HG03108 (cell line): ENCODE measurements around the gene MAPK11.
A peak's percentile ranks its signal among the peaks of the same experiment; 100 is the strongest.

ENCODE experiments used
- ATAC-seq: cut with Tn5 transposase; IDR thresholded peaks from one replicate; pipeline ENCODE4 v1.9.1; 2021; ENCODE audit warnings: moderate library complexity; ENCODE audit not compliant: unreplicated experiment

MAPK11 gene

DNA sequence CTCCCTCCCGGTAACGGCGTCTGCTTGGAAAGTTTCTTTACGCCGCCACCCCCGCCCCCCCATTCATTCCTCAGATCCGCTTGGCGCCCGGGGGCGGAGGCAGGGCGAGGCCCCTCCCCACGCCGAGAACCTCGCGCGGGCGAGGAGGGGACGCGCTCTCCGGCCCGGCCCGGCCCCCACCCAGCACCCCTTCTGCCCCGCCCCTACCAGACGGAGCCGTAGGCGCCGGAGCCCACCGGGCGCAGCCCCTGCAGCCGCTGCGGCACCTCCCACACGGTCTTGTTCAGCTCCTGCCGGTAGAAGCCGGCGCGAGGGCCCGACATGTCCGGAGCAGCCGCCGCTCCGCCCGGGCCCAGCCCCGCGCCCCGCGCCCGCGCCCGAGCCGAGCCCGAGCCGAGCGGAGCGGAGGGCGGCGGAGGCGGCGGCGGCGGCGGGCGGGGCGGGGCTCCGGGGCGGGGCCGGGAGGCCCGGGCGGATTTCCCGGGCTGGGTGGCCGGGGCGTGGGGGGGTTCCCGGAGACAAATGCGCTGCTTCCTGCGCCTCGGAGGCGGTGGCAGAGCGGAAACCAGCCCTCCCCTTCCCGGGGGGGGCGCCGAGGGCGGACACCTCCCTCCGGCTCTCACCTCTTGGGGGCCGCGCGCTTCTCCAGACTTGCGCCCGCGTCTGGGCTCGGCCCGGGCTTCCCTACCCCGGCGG, at the start of gene MAPK11:
Gene MAPK11, minus strand, starts transcription at position 411 of the 696 bp plus-strand sequence. Its CDS starts 88 bp downstream, at position 323.
- no peak for ATAC-seq

DNA sequence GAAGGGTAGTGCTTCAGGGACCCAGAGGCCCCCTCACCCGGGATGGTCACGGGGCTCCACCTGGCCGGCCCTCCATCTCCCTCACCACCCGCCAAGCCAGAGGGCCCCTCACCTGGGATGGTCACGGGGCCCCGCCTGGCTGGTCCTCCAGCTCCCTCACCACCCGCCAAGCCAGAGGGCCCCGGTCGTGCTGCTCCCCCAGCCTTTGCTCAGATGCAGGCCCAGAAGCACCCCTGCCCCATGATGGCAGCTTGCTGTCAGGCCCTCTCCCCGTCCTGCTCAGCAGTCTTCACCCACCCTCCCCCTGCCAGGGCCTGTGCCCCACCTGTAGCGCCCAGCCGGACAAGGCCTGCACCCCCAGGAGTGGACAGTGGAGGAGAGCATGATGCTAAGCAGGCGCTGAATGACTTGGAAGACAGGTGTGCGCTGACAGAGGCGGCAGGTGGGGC, 49.3 kb upstream of the MAPK11 start:
- no peak for ATAC-seq

DNA sequence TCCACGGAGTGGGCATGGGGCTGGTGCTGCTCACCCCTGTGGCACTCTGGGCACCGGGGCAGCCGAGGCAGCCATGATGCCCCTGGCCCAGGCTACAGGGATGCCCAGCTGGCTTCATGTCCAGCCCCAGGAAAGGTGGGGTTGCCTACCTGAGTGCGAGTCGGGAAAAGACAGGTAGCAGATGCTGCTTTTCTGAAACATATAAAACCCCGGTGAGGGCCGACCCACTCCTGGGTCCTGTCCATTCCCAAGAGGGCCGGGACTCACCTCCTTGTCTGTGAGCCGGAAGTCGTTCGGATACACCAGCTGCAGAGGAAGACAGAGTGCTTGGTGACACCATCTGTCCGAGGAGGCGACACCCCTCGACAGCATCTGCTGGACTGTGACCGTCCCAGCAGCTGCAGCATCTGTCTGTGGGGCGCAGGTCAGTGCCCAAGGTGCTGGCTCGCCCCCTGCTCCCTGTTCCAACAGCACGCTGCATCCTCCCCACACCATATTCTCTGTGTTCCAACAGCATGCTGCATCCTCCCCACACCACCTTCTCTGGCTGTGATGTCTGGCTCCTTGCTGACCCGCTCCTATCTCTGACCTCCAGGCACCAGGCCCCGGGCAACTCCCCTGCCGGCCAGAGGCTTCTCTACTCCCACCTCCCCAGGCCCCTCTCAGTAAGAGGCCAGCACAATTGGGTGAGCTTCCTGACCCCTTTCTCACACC, 48.7 kb upstream of the MAPK11 start:
- no peak for ATAC-seq

DNA sequence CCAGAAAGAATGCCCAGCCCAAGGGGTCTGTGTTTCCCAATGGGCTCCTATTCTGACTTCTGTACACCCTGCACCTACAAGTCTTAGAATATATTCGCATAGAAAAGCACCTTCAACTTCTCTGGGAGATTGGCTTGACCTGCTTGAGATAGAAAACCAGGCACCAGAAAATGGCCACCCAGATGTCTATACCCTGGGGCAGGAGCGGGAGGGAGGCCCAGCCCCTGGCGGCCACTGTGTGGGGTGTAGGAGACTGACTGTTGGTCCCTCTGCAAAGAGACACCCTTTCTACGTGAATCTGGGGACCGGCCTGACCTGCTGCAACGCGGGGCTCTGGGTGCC, 48.1 kb upstream of the MAPK11 start:
- ATAC-seq, result no peak

DNA sequence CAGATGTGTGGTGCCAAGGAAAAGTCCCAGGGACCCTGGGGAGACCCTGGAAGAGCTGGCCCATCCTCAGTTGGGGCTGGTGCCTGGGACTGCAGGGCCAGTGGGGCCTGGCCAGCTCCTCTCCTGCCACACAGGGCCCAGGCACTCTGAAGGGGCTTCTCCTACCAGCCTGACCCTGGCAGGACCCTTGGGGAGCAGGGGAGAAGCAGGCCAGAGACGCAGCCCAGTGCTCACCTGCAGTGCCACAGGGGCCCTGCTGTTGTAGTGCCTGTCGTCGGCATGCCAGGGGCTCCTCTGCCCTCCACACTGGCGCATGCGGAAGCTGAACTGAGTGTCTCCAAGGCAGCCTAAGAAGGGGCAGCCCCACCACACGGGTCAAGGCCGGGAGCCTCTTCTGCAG, 47.5 kb upstream of the MAPK11 start:
- no peak for ATAC-seq

DNA sequence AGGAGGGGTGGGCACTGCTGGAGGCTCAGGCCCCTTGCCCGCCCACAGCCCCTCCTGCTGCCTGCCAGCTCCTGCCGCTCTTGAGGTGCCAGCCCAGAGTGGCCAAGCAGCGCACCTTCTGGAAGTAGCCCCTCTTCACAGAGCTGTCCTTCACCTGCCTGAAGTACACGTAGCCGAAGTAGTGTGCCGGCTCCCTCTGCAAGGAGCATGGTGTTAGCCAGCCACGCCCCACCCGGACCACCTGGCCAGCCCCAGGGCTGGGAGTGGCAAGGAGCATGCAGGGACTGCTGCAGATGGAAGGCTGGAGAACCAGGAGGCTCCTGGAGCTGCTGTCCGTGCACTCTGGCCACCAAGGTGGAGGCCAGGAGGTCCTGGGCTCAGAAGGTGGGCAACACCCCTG, 47.0 kb upstream of the MAPK11 start:
- ATAC-seq, result no peak

DNA sequence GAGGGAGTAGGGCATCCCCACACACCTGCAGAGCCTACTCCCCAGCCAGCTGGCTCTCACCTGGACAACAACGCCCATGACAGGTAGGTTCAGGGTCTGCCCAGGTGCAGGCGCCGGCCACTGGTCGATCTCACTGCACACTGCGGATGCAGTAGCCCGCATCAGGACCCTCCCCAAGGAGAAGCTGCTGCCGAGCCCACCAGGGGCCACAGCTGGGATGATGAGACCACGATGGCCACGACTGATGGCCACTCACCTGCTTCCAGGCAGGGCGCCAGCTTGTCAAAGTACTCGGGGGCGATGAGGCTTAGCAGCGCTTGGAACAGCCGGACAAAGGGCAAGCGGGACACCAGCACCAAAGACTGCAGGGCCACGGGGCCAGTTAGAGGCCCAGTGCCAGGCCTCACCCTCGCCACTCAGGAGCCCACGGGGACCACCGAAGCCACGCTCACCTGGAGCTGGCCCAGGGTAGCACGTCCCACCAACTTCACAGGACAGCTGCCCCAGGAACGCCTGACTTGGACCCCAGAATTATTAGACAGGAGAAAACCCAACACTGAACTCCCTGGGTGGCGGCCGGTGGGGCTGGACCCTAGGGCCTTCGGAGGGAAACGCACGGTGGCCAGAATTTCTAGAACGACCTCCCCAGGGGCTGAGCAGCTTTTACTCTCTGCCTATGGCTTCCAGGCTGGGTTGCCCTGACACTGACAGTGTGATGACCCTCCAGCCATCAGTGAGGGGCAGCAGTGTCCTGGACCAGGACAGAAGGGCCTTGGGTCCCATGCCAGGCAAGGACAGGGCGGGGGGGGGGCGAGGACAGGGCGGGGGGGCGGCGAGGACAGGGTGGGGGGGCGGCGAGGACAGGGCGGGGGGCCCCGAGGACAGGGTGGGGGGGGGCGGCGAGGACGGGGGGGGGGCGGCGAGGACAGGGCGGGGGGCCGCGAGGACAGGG, 46.2 kb upstream of the MAPK11 start:
- ATAC-seq, result no peak

DNA sequence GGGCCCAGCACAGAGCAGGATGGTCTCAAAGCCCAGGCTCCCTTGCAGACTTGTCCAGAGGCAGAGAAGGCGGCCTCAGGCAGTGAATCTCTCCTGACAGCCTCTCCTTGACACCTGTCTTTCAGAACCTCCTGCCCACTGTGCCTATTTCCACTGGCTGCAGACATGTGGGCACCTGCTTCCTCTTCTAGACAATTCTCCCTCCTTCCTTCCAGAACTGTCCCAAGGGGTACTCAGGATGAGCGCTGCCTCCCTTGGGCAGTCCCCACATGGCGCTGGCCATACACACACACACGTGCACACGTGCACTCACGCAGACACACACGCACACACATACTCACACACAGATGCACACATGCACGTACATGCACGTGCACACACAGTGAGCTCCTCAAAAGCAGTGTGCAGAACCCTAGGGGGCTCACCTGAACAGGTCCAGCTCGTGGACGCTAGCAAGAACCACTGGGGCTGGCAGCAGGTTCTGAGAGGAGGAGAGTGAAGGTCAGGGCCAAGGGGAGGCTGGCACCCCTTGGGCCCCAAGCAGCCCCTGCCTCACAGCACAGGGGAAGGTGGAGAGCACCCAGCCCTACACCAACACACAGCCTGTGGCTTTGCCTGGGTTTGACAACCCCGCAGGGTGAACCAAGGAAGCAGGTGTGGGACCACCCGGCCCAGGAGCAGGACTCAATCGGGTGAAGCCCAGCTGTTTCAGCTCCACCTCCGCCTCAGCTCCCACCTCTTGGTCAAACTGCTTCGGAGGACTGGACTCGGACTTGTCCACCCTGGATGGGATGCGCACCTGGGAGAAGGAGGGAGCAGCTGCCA, 45.3 kb upstream of the MAPK11 start:
- no peak for ATAC-seq

DNA sequence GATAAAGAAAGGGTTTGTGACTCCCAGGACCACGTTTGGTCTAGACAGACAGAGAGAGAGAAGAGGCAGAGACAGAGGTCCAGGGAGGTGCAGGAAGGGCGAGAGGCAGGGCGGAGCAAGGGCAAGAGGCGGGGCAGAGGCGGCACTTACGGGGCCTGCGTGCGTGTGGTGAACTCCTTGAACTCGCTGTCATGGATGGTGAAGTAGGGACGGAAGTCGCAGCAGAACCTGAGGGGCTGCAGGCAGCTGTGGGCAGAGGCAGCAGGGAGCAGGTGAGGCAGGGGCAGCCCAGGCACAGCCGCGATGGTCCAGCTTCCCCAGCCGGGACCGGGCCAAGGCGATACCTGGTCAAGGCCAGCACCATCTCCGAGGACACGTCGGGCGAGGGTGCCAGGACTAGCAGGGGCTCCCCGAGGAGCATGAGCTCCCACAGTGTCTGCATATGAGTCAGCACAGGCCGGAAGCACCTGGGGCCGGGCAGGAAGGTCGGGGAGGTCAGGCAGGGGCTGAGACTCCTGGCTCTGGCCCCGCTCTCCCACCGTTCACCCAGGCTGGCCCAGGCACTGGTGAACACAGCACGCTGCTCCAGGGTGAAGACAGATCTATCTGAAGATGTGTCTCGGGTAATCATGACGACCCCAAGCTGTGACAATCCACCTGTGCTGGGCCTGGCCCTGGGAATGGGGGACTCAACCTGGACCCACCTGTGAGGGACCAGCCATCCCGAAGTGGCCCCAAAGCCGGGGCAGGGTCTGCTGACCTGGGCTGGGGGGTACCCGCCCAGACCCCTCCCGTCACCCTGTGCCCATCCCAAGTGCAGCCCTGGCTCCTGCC, 44.5 kb upstream of the MAPK11 start:
- peak; percentile 84 for ATAC-seq

DNA sequence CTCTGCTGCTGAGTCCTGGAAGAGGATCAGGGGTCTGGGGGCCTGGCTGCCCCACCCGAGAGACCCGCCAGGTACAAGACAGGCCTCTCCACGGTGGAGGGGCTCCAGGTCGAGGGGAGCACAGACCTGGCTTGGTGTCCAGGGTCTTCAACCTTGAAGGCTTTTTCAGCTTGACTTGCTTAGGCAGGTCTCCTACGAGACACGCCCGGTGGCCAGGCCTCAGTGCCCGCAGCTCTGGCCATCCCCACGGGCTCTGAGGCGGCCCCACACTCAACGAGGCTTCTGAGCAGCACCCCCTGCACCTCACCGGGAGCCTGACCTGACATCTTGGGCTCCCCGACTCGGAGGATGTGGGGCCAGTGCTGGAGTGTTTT, 43.9 kb upstream of the MAPK11 start:
- no peak for ATAC-seq

DNA sequence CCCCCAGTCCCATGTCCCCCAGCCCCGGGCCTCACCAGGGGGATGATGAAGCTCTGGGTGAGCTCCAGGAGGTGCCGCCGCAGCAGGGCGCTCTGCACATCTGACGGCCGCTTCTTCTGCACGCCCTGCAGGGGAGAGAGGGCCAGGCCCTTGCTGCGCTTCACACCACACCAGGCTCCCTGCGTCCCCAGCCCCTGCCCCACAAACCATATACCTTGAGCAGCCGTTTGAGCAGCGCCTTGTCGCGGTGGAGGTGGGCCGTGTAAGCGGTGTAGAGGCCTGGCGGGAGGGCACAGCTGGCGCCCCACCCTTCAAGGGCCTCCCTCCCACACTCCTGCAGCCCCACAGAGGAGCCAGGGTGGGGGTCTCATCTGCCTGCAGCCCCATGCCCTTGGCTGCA, 43.4 kb upstream of the MAPK11 start:
- no peak for ATAC-seq

DNA sequence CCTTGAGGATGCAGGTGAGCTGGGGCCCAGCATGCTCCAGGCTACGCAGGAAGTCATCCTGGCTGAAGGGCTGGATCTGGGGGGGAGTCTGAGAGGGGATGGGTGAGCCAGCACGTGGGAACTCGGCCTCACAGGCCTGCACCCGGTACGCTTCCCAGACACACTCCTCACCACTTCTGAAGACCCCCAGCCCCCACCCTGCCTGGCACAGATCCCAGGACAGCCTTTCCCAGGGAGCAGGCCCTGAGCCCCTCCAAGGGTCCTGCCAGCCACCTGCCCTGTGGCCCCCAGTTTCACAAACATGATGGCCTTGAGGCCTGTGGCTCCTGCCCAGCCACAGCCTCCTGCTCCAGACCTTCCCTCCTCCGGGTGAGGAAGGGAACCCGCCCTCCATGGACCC, 42.8 kb upstream of the MAPK11 start:
- ATAC-seq, result no peak

DNA sequence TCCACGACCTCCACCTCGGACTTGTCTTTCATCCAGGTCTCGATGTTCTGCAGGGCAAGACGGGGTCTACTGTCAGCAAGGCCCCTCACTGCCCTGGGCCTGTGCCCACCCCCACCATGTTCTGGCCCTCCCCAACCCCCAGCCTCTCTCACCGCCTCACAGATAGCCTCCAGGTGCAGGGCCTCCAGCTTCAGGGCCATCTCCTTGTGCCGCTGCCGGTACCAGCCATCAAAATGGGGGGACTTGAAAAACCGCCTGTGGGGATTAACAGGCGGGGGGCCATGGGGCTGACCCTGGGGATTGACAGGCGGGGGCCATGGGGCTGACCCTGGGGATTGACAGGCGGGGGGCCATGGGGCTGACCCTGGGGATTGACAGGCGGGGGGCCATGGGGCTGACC, 42.2 kb upstream of the MAPK11 start:
- ATAC-seq, result no peak

DNA sequence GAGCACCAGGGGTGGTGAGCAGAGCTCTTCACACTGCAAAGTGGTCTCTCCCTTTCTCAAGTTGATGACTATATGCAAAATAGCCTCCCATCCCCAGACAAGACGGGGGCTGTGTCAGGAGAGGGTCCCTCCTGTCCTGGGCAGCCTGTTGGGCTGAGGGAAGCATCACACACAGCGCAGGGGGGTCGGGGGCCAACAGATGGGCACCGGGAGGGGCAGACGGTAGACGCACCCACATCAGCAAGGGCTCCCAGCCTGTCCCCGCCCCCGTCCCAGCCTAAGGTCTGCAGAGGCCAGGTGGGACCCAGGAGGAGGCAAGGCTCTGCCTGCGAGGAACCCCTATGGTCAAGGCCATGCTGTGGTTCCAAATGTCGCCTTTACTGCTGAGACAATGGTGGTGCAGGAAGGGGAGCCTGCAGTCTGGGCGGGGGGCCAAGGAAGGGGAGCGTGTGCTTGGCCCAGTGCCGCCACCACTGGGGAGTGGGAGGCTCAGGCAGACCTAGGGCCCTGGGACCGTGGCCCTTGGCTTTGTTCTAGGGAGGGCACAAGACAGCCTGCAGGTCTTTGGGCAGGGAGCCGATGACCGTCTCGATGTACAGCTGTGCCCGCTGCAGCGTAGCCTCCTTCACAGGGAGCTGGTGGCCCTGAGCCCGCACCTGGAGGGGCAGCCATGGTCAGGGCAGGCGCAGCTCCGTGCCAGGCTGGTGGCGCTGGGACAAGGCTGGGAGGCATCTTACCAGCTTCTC, 41.6 kb upstream of the MAPK11 start:
- no peak for ATAC-seq

DNA sequence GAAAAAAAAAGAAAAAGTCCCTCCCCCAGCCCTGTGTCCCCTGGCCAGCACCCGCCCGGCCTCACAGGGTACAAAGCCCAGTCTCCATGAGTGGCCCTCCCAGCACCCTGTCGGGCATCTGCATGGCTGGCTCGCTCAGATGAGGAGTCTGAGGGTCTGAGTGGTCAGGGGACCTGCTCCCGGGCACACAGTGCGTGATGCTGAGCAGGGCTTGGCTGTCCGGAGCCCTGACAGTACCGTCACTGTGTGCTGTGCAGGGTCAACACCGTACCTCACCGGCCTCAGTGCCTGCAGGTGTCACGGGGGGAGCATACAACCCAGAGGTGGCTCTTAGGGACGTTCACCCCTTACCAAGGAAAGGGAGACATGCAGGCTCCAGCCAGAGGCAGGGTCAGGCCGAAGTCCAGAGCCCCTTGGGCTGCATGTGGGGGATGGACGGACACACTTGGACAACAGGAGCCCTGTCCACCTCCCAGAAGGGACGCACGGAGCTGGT, 40.8 kb upstream of the MAPK11 start:
- no peak for ATAC-seq

DNA sequence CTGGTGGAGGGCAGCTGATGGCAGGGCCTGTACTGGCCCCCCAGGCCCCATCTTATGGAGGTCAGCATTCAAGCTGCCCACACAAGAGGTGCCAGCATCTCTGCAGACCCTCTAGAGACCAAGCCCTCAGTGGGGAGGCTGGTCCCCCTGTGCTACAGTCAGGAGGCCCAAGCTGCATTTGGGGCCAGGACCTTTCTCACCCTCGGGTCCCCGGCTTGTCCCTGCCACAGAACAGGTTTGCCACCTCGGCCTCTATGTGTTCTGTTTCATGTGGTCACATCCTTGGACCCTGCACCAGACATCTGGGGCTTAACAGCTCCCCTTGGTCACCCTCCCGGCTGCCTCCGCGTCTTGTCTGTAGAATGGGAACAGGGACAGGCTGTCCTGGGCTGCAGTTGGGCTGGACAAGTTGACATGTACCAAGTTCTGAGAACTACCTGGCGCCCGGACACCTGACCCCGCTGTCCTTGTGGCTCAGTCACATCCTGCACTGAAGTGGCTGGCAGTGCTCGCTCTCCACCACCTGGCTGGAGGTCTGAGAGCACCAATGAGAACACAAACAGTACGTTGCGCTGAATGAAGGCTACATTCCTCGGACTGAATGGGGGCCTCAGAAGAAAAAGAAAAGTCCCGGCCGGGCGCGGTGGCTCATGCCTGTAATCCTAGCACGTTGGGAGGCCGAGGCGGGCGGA, 40.0 kb upstream of the MAPK11 start:
- ATAC-seq, result no peak

DNA sequence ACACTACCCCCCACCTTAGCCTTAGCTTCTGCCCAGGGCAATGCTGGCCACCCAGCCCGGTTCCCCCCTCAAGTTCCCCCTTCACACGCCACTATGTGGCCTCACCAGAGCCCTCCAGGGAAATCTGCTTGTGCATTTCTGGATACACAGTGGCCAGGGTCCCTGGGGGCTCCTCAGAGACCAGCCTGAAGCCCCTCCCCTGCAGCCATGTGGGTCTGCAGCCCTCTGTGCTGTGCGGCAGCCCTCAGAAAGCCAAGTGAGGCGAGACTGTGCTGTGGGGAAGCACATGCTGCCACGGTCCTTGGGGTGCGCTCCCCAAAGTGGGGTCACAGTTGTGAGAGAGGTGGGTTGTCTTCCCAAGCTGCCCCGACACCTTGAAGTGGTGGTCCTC, 39.4 kb upstream of the MAPK11 start:
- no peak for ATAC-seq

DNA sequence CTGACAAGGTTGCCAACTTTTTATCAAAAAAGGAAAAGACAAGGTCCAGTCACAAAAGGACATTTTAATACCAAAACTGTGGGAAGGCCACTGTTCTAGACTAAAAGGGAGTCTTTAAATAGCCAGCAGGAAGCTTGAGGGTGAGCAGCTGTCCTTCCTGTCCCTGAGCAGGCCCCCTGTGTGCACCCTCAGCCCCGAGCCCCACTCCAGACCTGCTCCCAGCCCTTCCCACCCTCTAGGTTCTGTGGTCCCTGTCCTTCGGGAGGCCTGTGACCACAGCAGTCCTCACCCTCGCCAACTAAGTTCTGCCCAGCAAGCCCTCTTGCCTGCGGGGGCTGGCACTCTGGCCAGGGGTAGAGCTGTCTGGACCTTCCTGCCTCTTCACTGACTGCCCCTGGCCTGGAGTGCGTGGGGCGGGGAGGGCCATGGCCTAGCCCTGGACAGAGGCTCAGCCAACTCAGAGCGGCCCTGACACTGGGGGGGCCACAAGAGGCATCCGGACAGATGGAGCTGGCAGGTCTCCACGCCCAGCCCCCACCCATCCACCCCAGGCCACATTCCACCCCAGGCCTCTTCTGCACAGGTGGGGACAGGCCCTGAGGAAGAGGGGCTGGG, 38.9 kb upstream of the MAPK11 start:
- ATAC-seq, result no peak
